Activated CD8-positive, alpha-beta T cell treated with anti-CD3 and anti-CD28 coated beads for 36 hours (primary cell): ENCODE data around the gene MBOAT2. TPM values are rescaled to one million over a fixed set of nuclear protein-coding genes. Genes with fewer than 3 reads are reported as not detected.
A peak's percentile ranks its signal among the peaks of the same experiment; 100 is the strongest.

ENCODE experiments used
- ATAC-seq: fragments of 200-7000 bp; cut with Tn5 transposase; one replicate; pipeline ENCODE4 v1.10.0; 2021; ENCODE audit warnings: mild to moderate bottlenecking, moderate library complexity
- CTCF ChIA-PET: fragments of 350-600 bp; sonication (Branson Sonifier 250); formaldehyde crosslinking; loops from one replicate; lab custom pipeline; 2021; ENCODE audit warnings: antibody characterized with exemption; lab: Charles Lee
- POLR2A ChIA-PET: fragments of 350-600 bp; sonication (Branson Sonifier 250); formaldehyde crosslinking; loops from one replicate; lab custom pipeline; 2021; ENCODE audit warnings: antibody characterized with exemption; lab: Charles Lee
- DNase-seq: peaks from one replicate; pipeline ENCODE4 v3.0.0-alpha.2; 2020
- H3K27ac Mint-ChIP-seq: one replicate; pipeline ENCODE4 v1.8.0; 2021; ENCODE audit warnings: mild to moderate bottlenecking, mixed read lengths
- H3K27me3 Mint-ChIP-seq: one replicate; pipeline ENCODE4 v1.8.0; 2021; ENCODE audit warnings: mixed read lengths
- H3K36me3 Mint-ChIP-seq: one replicate; pipeline ENCODE4 v1.8.0; 2021; ENCODE audit warnings: low read depth, mixed read lengths
- H3K4me1 Mint-ChIP-seq: one replicate; pipeline ENCODE4 v1.8.0; 2021; ENCODE audit warnings: low read depth, mixed read lengths
- H3K4me3 Mint-ChIP-seq: one replicate; pipeline ENCODE4 v1.8.0; 2021; ENCODE audit warnings: mild to moderate bottlenecking, moderate library complexity, mixed read lengths
- H3K9me3 Mint-ChIP-seq: one replicate; pipeline ENCODE4 v1.8.0; 2021; ENCODE audit warnings: mixed read lengths
- CTCF ChIP-seq: fragments of 200-600 bp; IDR thresholded peaks from one replicate; pipeline ENCODE4 v1.8.0; 2022; ENCODE audit warnings: antibody characterized with exemption, mild to moderate bottlenecking
- intact Hi-C: fragments of 100-400 bp; cut with micrococcal nuclease; formaldehyde crosslinking; loops from one replicate; pipeline ENCODE4 v1.10.0; 2022
- total RNA-seq, 2 experiments: library from RNA; stranded (reverse); gene quantifications; one replicate each; pipeline ENCODE4 v1.2.3, GENCODE V29; 2021

MBOAT2 gene
- total RNA-seq, 2 experiments from 2014 or later: 2.9 to 3.0 TPM

- ChIA-PET POLR2A (no interaction called here), CTCF (no interaction called here)
- H3K27me3 Mint-ChIP-seq: peaks cover 1% of the 10 kb centered on the region
- DNase-seq: no peak
- no peaks in the 10 kb centered on the region for H3K36me3 Mint-ChIP-seq
- H3K4me3 Mint-ChIP-seq: no peak overlapping the region
- TF ChIP-seq CTCF: no peak
- ATAC-seq: no peak
- intact Hi-C loops: no loop called here
- no peaks in the 10 kb centered on the region for H3K9me3 Mint-ChIP-seq
- H3K4me1 Mint-ChIP-seq: no peaks in the 10 kb centered on the region
- no peak overlapping the region for H3K27ac Mint-ChIP-seq
Measured at GRCh38 chr2:8877894-8878293, 125.6 kb downstream of the MBOAT2 start.

- no peaks in the 10 kb centered on the region for H3K4me1 Mint-ChIP-seq
- H3K36me3 Mint-ChIP-seq: no peaks in the 10 kb centered on the region
- POLR2A ChIA-PET: no interaction called here
- DNase-seq (no peak), ATAC-seq (no peak)
- H3K27me3 Mint-ChIP-seq: peaks cover 1% of the 10 kb centered on the region
- H3K9me3 Mint-ChIP-seq: no peaks in the 10 kb centered on the region
- intact Hi-C loops: no loop called here
- H3K27ac Mint-ChIP-seq: no peak overlapping the region
- no peak for TF ChIP-seq CTCF
- CTCF ChIA-PET: no interaction called here
- no peak overlapping the region for H3K4me3 Mint-ChIP-seq
Measured at GRCh38 chr2:8877332-8877731, 126.2 kb downstream of the MBOAT2 start.

- intact Hi-C loops: no loop called here
- no peak for TF ChIP-seq CTCF
- no peaks in the 10 kb centered on the region for H3K9me3 Mint-ChIP-seq
- ChIA-PET CTCF (no interaction called here), POLR2A (interaction anchor here (0.7 kb wide), 1 partner anchor 980 kb away, joined by 3 read pairs; no protein-coding TSS in a partner anchor)
- ATAC-seq (no peak), DNase-seq (no peak)
- H3K4me3 Mint-ChIP-seq: no peak overlapping the region
- H3K4me1 Mint-ChIP-seq: no peaks in the 10 kb centered on the region
- peaks cover 1% of the 10 kb centered on the region for H3K27me3 Mint-ChIP-seq
- no peak overlapping the region for H3K27ac Mint-ChIP-seq
- H3K36me3 Mint-ChIP-seq: no peaks in the 10 kb centered on the region
Measured at GRCh38 chr2:8876628-8877027, 126.9 kb downstream of the MBOAT2 start.

GRCh38 chr2:8872821-8873432 is 130.6 kb downstream of the MBOAT2 start:
- no peak for DNase-seq
- H3K9me3 Mint-ChIP-seq: no peaks in the 10 kb centered on the region
- no peak overlapping the region for H3K27ac Mint-ChIP-seq
- peak; percentile 51 for TF ChIP-seq CTCF
- no peak overlapping the region for H3K4me3 Mint-ChIP-seq
- H3K4me1 Mint-ChIP-seq: no peaks in the 10 kb centered on the region
- POLR2A ChIA-PET: no interaction called here
- intact Hi-C loops: loop anchor here (5.0 kb wide), 1 partner anchor 264 kb away; no protein-coding TSS in a partner anchor
- peaks cover 1% of the 10 kb centered on the region for H3K27me3 Mint-ChIP-seq
- CTCF ChIA-PET: interaction anchor here (0.6 to 2.4 kb wide), 10 partner anchors 9 to 267 kb away, joined by 3 to 14 read pairs (median 4); no protein-coding TSS in a partner anchor
- no peak for ATAC-seq
- no peaks in the 10 kb centered on the region for H3K36me3 Mint-ChIP-seq

- H3K27ac Mint-ChIP-seq: no peak overlapping the region
- ChIA-PET POLR2A (no interaction called here), CTCF (no interaction called here)
- peaks cover 1% of the 10 kb centered on the region for H3K27me3 Mint-ChIP-seq
- ATAC-seq: no peak
- H3K36me3 Mint-ChIP-seq: no peaks in the 10 kb centered on the region
- no peak overlapping the region for H3K4me3 Mint-ChIP-seq
- no peak for DNase-seq
- H3K9me3 Mint-ChIP-seq: no peaks in the 10 kb centered on the region
- H3K4me1 Mint-ChIP-seq: no peaks in the 10 kb centered on the region
- intact Hi-C loops: loop anchor here (5.0 kb wide), 1 partner anchor 267 kb away; no protein-coding TSS in a partner anchor
- TF ChIP-seq CTCF: no peak
Measured at GRCh38 chr2:8870441-8870840, 133.0 kb downstream of the MBOAT2 start.
